GM23338 (cell line): ENCODE measurements around the gene WDR41.
"Not testable (repeated sequence)": the region's sequence is repeated elsewhere in the genome, so short reads cannot be mapped to it uniquely, and the experiment has no call there.

Source experiments
- ETS1 ChIP-seq: IDR thresholded peaks from 2 replicates; pipeline ENCODE4 v1.6.1; 2016; ENCODE audit warnings: antibody characterized with exemption
- EZH2 ChIP-seq: fragments of 200-600 bp; sonication (generic); IDR thresholded peaks from one replicate; pipeline ENCODE4 v1.8.0; 2017; ENCODE audit warnings: antibody characterized with exemption, mild to moderate bottlenecking, low read depth; ENCODE audit not compliant: unreplicated experiment

- not testable (repeated sequence) for TF ChIP-seq EZH2, ETS1
Measured at GRCh38 chr5:77383336-77383735, 108.8 kb downstream of the WDR41 start.
